Psoas muscle (tissue), 8 donors: ENCODE measurements around the gene LGALS4. TPM values are rescaled to one million over a fixed set of nuclear protein-coding genes. Genes with fewer than 3 reads are reported as not detected.
"Not testable (repeated sequence)": the region's sequence is repeated elsewhere in the genome, so short reads cannot be mapped to it uniquely, and the experiment has no call there.

Source experiments
- ATAC-seq, 4 donors: fragments of 200-7000 bp; cut with Tn5 transposase; one replicate each; pipeline ENCODE4 v1.9.1; 2020; ENCODE audit warnings: moderate library complexity in 3 of 4, mild to moderate bottlenecking in 2 of 4
- DNase-seq, 2 donors: peaks; one replicate each; pipeline ENCODE4 v3.0.0-alpha.2; 2020
- H3K27ac ChIP-seq: fragments of 200-600 bp; one replicate; pipeline ENCODE4 v1.8.0; 2022
- H3K27me3 ChIP-seq, 3 donors: fragments of 200-600 bp in 1 of 3; one replicate each; pipeline versions ENCODE4 v1.6.1 to v1.8.0; 2013 to 2022; ENCODE audit warnings: low read length in 2 of 3, mild to moderate bottlenecking in 2 of 3, moderate library complexity in 1 of 3; ENCODE audit not compliant: insufficient read depth in 3 of 3
- H3K36me3 ChIP-seq, 2 donors: fragments of 200-600 bp in 1 of 2; one replicate each; pipeline versions ENCODE4 v1.6.1 to v1.8.0; 2013 to 2022; ENCODE audit warnings: low read depth in 1 of 2, mild to moderate bottlenecking in 1 of 2, moderate library complexity in 1 of 2; ENCODE audit not compliant: insufficient read depth in 1 of 2
- H3K4me1 ChIP-seq: fragments of 200-600 bp; one replicate; pipeline ENCODE4 v1.8.0; 2022
- H3K4me3 ChIP-seq: fragments of 200-600 bp; one replicate; pipeline ENCODE4 v1.8.0; 2022; ENCODE audit warnings: mild to moderate bottlenecking
- H3K9me3 ChIP-seq: fragments of 200-600 bp; one replicate; pipeline ENCODE4 v1.8.0; 2022
- CTCF ChIP-seq: fragments of 200-600 bp; IDR thresholded peaks from one replicate; pipeline ENCODE4 v1.8.0; 2022; ENCODE audit warnings: antibody characterized with exemption
- WGBS, 3 donors: extraction: QIAGEN DNeasy Blood & Tissue Kit; methylation state at CpG; one replicate each; pipeline versions ENCODE4 v1.1.6 to v1.1.7; 2013; 5-methylcytosine and 5-hydroxymethylcytosine counted together
- intact Hi-C, 2 donors: fragments of 100-400 bp; cut with DNase I; formaldehyde crosslinking; loops; one replicate each; pipeline versions ENCODE4 v1.11.0 to v1.14.2; 2022
- polyA plus RNA-seq, 3 donors: library from polyadenylated mRNA; stranded (reverse); fragments of 200-250 nt; gene quantifications; one replicate each; pipeline ENCODE4 v1.2.3, GENCODE V29; 2013
- total RNA-seq, 4 donors: library from RNA; stranded (reverse); fragmentation: NEBNext Ultra II Directional in 2 of 4; extraction: Animal tissue kit (Norgen Biotek cat#: 25700) in 2 of 4; gene quantifications; one replicate each; pipeline versions ENCODE4 v1.2.1 to v1.2.4, GENCODE V29; 2021 to 2023
- donor health status: healthy with polysubstance abuse.
- donor health status: DM: no; HTN: no; CAD: no; lungs with moderate emphysema.
- donor health status: Bipolar disorder and iron deficiency.
- donor health status: healthy.
- donor health status: DM: yes; HTN: yes; CAD: no.
- donor health status: DM: no; HTN: no; CAD: no.
- donor health status: DM: no; HTN: no; CAD: no.
- donor health status: DM: yes; HTN: yes; CAD: no.

LGALS4 gene
- total and polyA plus RNA-seq, 7 donors, result 0.31 to 2.0 (median 0.64) TPM

DNA sequence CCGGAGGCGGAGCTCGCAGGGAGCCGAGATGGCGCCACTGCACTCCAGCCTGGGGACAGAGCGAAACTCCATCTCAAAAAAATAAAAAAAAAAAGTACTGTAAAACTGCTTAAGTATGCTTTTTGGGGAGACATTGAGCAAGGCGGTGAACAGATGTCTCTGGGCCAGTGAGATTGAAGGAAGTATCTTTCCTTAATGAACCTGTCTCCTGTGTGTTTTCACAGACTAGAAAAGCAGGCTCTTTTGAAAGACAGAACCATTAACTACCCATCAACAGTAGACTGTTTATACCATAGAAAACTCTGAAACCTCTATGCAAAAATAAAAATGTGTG is 20.3 kb upstream of the LGALS4 start:
- 94 to 98% (median 95%) methylated on average over 7 of the region's 7 CpGs for WGBS, 3 donors
- Histone ChIP-seq H3K4me1 (peaks cover 56% of the 10 kb centered on the region), H3K27ac (peak overlapping the region; percentile 99)

DNA sequence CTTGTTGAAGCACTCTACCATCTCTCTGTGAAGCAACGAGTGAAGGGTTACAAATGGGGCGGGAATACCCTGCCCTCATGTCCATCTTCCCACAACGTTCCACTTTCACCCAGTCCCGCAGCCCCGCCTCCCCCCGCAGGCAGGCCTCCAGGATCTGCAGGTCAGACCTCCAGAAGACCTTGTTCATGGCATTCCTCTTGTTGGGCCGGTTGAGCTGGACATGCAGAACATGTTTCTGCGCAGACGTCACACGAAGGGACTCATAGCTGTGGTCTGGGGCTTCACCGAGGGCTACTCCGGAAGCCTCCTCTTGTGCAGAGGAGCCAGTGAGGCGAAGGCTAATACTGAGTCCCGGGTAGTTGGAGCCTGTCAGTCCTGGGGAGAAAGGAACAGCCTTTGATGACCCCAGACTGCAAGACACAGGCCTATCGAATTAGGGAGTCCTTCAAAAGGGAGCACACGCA is 18.4 kb upstream of the LGALS4 start:
- peak; percentile 48 to 62 (median 60) for ATAC-seq

More for the DNA sequence above, 20.3 kb upstream of the LGALS4 start:
- ATAC-seq (no peak), DNase-seq (no peak)
- intact Hi-C loops, result loop anchor here (5.0 to 10.0 kb wide), 2 partner anchors 186 to 188 kb away; partner anchors contain the start of gene ACTN4 (in 2 of the 2)
- Histone ChIP-seq H3K9me3 (no peaks in the 10 kb centered on the region), H3K36me3 (peaks cover 0 to 53% of the 10 kb centered on the region in 2 donors), H3K27me3 (no peaks in the 10 kb centered on the region), H3K4me3 (no peak overlapping the region)
- TF ChIP-seq CTCF, result no peak

DNA sequence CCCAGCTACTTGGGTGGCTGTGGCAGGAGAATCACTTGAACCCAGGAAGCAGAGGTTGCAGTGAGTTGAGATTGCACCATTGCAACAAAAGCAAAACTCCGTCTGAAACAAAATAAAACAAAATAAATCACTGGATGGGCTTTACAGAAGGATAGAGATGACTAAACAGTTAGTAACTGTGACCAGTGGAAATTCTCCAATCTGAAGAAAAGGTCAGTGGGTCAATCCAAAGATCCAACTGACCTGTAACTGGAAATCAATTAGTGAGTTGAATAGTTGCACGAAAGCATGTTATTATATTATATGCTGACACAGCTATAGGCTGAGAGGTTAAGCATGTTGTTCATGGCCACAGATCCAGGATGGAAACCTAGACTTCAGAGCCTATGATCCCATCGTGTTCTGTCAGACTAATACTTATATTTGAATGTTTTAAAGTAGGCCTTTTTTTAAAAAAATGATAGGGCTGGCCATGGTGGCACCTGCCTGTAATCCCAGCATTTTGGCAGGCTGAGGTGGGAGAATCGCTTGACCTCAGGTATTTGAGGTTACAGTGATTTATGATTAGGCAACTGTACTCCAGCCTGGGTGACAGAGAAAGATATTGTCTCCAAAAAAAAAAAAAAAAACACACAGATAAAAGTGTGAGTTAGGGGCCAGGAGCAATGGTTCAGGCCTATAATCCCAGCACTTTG is 17.4 kb upstream of the LGALS4 start:
- no peak for ATAC-seq
- intact Hi-C loops, result loop anchor here (5.0 to 10.0 kb wide), 2 partner anchors 183 to 185 kb away; partner anchors contain the start of gene ACTN4 (in 2 of the 2)
- peaks cover 46% of the 10 kb centered on the region for H3K4me1 ChIP-seq
- TF ChIP-seq CTCF, result no peak
- peak overlapping the region; percentile 99 for H3K27ac ChIP-seq
- H3K36me3 ChIP-seq, result peaks cover 0 to 46% of the 10 kb centered on the region in 2 donors
- no peaks in the 10 kb centered on the region for H3K9me3 ChIP-seq
- no peaks in the 10 kb centered on the region for H3K27me3 ChIP-seq
- no peak for DNase-seq
- H3K4me3 ChIP-seq, result peak overlapping the region; percentile 85
- WGBS, 3 donors, result 34 to 49% (median 35%) methylated on average over 4 of the region's 4 CpGs

More for the DNA sequence above, 18.4 kb upstream of the LGALS4 start:
- Histone ChIP-seq H3K4me1 (peaks cover 48% of the 10 kb centered on the region), H3K27me3 (no peaks in the 10 kb centered on the region), H3K4me3 (peak overlapping the region; percentile 85), H3K27ac (peak overlapping the region; percentile 99), H3K9me3 (no peaks in the 10 kb centered on the region), H3K36me3 (peaks cover 0 to 46% of the 10 kb centered on the region in 2 donors)
- intact Hi-C loops, result loop anchor here (5.0 to 10.0 kb wide), 2 partner anchors 184 to 186 kb away; partner anchors contain the start of gene ACTN4 (in 2 of the 2)
- DNase-seq, result peak; percentile 81 to 87
- WGBS, 3 donors, result 2 to 4% (median 2%) methylated on average over 16 of the region's 16 CpGs
- no peak for TF ChIP-seq CTCF

- intact Hi-C loops, DNase-seq, H3K27me3 ChIP-seq, ATAC-seq, H3K9me3 ChIP-seq, H3K4me3 ChIP-seq: not testable (repeated sequence)
- Histone ChIP-seq H3K36me3 (peaks cover 0 to 50% of the 10 kb centered on the region in 2 donors), H3K27ac (peak overlapping the region; percentile 18), H3K4me1 (peaks cover 39% of the 10 kb centered on the region)
- WGBS, 3 donors, result 92 to 96% (median 93%) methylated on average over 7 of the region's 7 CpGs
Measured at GRCh38 chr19:38829203-38829602, 16.5 kb upstream of the LGALS4 start.

DNA sequence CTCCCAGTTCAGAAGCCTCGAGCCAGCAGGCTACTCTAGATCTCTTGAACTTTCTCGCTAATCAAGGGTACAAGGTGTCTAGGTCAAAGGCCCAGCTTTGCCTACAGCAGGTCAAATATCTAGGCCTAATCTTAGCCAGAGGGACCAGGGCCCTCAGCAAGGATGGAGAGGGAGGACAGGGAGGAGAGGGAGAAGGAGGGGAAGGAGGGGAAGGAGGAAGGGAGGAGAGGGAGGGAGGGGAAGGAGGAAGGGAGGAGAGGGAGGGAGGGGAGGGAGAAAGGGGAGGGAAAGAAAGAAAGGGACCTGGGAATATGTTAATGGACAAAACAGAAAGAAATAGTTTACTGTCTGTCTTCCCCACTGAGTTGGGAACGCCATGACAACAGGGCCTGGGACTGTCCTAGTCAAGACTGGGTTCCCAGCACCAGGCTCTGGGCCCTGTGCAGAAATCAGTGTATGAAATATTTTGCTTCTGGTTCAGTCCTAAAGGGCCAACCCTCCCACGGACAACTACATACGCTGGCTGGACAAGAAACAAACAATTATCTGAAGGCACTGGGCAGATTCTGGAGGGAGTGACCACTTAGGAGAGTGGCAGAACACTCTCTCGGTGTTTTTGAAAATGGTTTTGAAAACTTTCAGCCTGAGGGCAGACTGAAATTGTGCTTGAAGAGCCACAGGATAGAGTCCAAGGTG is 14.3 kb upstream of the LGALS4 start:
- ATAC-seq (no peak), DNase-seq (no peak)
- no peaks in the 10 kb centered on the region for H3K27me3 ChIP-seq
- H3K4me1 ChIP-seq, result peaks cover 32% of the 10 kb centered on the region
- 44 to 55% (median 54%) methylated on average over 6 of the region's 6 CpGs for WGBS, 3 donors
- no peak overlapping the region for H3K4me3 ChIP-seq
- H3K36me3 ChIP-seq, result peaks cover 4 to 66% of the 10 kb centered on the region in 2 donors
- H3K27ac ChIP-seq, result peak overlapping the region; percentile 55
- intact Hi-C loops, result no loop called here
- H3K9me3 ChIP-seq, result no peaks in the 10 kb centered on the region
- TF ChIP-seq CTCF, result no peak

DNA sequence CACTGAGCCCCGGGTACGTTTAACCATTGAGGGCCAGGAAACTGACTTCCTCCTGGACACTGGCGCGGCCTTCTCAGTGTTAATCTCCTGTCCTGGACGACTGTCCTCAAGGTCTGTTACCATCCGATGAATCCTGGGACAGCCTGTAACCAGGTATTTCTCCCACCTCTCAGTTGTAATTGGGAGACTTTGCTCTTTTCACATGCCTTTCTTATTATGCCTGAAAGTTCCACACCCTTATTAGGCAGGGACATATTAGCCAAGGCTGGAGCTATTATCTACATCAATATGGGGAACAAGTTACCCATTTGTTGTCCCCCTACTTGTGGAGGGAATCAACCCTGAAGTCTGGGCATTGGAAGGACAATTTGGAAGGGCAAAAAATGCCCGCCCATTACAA is 13.2 kb upstream of the LGALS4 start:
- whole genome bisulfite sequencing, 3 donors, result 56 to 62% (median 56%) methylated on average over 7 of the region's 7 CpGs

GRCh38 chr19:38821230-38821825 is 8.6 kb upstream of the LGALS4 start:
- DNase-seq, H3K27me3 ChIP-seq, intact Hi-C loops, H3K4me3 ChIP-seq, H3K9me3 ChIP-seq: not testable (repeated sequence)
- Histone ChIP-seq H3K27ac (peak overlapping the region; percentile 60), H3K4me1 (peaks cover 25% of the 10 kb centered on the region), H3K36me3 (peaks cover 4 to 55% of the 10 kb centered on the region in 2 donors)
- ATAC-seq, result peak in 1 of 4 donors; percentile 17
- WGBS, 3 donors, result 95 to 97% (median 96%) methylated on average over 27 to 29 of the region's 29 CpGs

More for the DNA sequence above, 13.2 kb upstream of the LGALS4 start:
- ATAC-seq, DNase-seq, H3K27me3 ChIP-seq, intact Hi-C loops, H3K9me3 ChIP-seq: not testable (repeated sequence)
- peaks cover 30% of the 10 kb centered on the region for H3K4me1 ChIP-seq
- H3K36me3 ChIP-seq, result peaks cover 4 to 70% of the 10 kb centered on the region in 2 donors
- peak overlapping the region; percentile 55 for H3K27ac ChIP-seq
- H3K4me3 ChIP-seq, result peak overlapping the region; percentile 12
